ENCODE results near the gene MORN1.

Gene MORN1

GRCh38 chr1:2344121-2344681, 47.2 kb downstream of the MORN1 start:
- Histone ChIP-seq H3K4me1 (ENCODE audit: control insufficient read depth, low read length) (no peaks in the 10 kb centered on the region), H3K27me3 (ENCODE audit: control insufficient read depth, low read length) (no peaks in the 10 kb centered on the region), H3K4me3 (ENCODE audit: low read length) (no peak overlapping the region), H3K36me3 (ENCODE audit: control insufficient read depth, low read length) (no peaks in the 10 kb centered on the region), H3K9me3 (ENCODE audit: control insufficient read depth, insufficient read depth, low read length) (no peaks in the 10 kb centered on the region), H3K79me2 (ENCODE audit: control insufficient read depth, low read length) (no peaks in the 10 kb centered on the region), H3K9me2 (replicated peaks; ENCODE audit: control insufficient read depth, low read length) (no peaks in the 10 kb centered on the region), H4K20me1 (ENCODE audit: control insufficient read depth, insufficient read depth, low read depth, low read length) (no peaks in the 10 kb centered on the region), H3F3A (ENCODE audit: control insufficient read depth, insufficient read depth) (no peaks in the 10 kb centered on the region), H3K27ac (ENCODE audit: low read depth, low read length) (no peak overlapping the region), H3K4me2 (ENCODE audit: low read length) (no peak overlapping the region)
- TF ChIP-seq, protein P1, sequence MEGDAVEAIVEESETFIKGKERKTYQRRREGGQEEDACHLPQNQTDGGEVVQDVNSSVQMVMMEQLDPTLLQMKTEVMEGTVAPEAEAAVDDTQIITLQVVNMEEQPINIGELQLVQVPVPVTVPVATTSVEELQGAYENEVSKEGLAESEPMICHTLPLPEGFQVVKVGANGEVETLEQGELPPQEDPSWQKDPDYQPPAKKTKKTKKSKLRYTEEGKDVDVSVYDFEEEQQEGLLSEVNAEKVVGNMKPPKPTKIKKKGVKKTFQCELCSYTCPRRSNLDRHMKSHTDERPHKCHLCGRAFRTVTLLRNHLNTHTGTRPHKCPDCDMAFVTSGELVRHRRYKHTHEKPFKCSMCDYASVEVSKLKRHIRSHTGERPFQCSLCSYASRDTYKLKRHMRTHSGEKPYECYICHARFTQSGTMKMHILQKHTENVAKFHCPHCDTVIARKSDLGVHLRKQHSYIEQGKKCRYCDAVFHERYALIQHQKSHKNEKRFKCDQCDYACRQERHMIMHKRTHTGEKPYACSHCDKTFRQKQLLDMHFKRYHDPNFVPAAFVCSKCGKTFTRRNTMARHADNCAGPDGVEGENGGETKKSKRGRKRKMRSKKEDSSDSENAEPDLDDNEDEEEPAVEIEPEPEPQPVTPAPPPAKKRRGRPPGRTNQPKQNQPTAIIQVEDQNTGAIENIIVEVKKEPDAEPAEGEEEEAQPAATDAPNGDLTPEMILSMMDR (IDR thresholded peaks at IDR 0.05; ENCODE audit: low read depth, low read length, poor library complexity, severe bottlenecking): no peak
- no peak for TF ChIP-seq EZH2phosphoT487 (IDR thresholded peaks at IDR 0.05; ENCODE audit: borderline replicate concordance, low read length)

DNA sequence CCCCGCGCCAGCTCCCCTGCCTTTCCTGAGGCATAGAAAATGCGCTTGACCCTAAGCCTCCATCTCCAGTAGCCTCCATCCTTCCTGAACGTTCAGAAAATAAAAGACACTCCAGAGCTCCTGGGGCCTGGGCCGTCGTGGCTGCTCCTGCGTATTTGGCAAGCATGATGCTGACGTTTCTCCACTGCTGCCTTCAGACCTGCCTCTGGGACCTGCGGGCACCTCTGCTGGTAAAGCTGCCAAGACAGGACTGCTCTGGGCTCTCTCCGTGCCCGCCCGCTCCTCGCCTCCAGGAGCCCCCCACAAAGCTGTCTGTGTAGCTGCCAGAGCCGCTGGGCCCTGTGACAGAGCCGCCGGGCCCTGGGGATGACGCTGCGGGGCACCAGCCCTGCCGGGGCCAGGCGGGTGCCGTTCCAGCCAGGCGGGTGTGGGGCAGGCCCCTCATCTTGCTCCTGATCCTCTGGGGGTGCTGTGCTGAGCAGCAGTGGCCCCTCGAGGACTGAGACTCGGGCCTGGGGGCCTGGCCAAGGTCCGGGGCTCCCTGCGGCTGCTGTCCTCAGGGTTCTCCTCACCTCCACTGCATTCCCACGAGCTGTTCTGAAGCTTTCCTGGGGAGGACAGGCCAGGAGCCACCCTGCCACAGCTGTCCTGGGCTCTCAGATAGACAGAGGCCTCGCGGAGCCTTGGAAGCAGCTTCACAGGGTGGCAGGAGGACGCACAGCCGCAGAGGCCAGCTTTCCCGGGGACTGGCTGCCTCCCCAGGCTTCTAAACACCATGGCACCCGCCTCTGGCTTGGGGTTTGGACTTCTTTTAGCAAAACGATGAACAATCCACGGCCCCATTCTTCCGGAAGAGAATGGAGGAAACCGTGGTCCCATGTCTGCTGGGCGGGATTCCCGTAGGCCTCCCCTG, 48.1 kb downstream of the MORN1 start:
- Histone ChIP-seq H3K4me1 (ENCODE audit: control insufficient read depth, low read length) (no peaks in the 10 kb centered on the region), H3K79me2 (ENCODE audit: control insufficient read depth, low read length) (no peaks in the 10 kb centered on the region), H3F3A (ENCODE audit: control insufficient read depth, insufficient read depth) (no peaks in the 10 kb centered on the region), H4K20me1 (ENCODE audit: control insufficient read depth, insufficient read depth, low read depth, low read length) (no peaks in the 10 kb centered on the region), H3K27me3 (ENCODE audit: control insufficient read depth, low read length) (no peaks in the 10 kb centered on the region), H3K27ac (ENCODE audit: low read depth, low read length) (no peak overlapping the region), H3K4me2 (ENCODE audit: low read length) (no peak overlapping the region), H3K9me2 (replicated peaks; ENCODE audit: control insufficient read depth, low read length) (no peaks in the 10 kb centered on the region), H3K36me3 (ENCODE audit: control insufficient read depth, low read length) (no peaks in the 10 kb centered on the region), H3K9me3 (ENCODE audit: control insufficient read depth, insufficient read depth, low read length) (no peaks in the 10 kb centered on the region), H3K4me3 (ENCODE audit: low read length) (no peak overlapping the region)
- TF ChIP-seq, protein P1 (IDR thresholded peaks at IDR 0.05; ENCODE audit: low read depth, low read length, poor library complexity, severe bottlenecking): no peak
- no peak for TF ChIP-seq EZH2phosphoT487 (IDR thresholded peaks at IDR 0.05; ENCODE audit: borderline replicate concordance, low read length)

- no peak overlapping the region for H3K4me2 ChIP-seq (ENCODE audit: low read length)
- no peaks in the 10 kb centered on the region for H4K20me1 ChIP-seq (ENCODE audit: control insufficient read depth, insufficient read depth, low read depth, low read length)
- no peaks in the 10 kb centered on the region for H3K27me3 ChIP-seq (ENCODE audit: control insufficient read depth, low read length)
- no peaks in the 10 kb centered on the region for H3K9me2 ChIP-seq (replicated peaks; ENCODE audit: control insufficient read depth, low read length)
- H3K4me3 ChIP-seq (ENCODE audit: low read length): no peak overlapping the region
- H3K9me3 ChIP-seq (ENCODE audit: control insufficient read depth, insufficient read depth, low read length): no peaks in the 10 kb centered on the region
- TF ChIP-seq, protein P1 (IDR thresholded peaks at IDR 0.05; ENCODE audit: low read depth, low read length, poor library complexity, severe bottlenecking): no peak
- no peak for TF ChIP-seq EZH2phosphoT487 (IDR thresholded peaks at IDR 0.05; ENCODE audit: borderline replicate concordance, low read length)
- no peaks in the 10 kb centered on the region for H3F3A ChIP-seq (ENCODE audit: control insufficient read depth, insufficient read depth)
- no peaks in the 10 kb centered on the region for H3K4me1 ChIP-seq (ENCODE audit: control insufficient read depth, low read length)
- H3K36me3 ChIP-seq (ENCODE audit: control insufficient read depth, low read length): no peaks in the 10 kb centered on the region
- no peak overlapping the region for H3K27ac ChIP-seq (ENCODE audit: low read depth, low read length)
- H3K79me2 ChIP-seq (ENCODE audit: control insufficient read depth, low read length): no peaks in the 10 kb centered on the region
Measured at GRCh38 chr1:2342384-2343022, 48.9 kb downstream of the MORN1 start.
